GM21367 (cell line): ENCODE data around the gene EPC1.
"Not testable (repeated sequence)": the region's sequence is repeated elsewhere in the genome, so short reads cannot be mapped to it uniquely, and the experiment has no call there.

Experiments used
- ATAC-seq: cut with Tn5 transposase; IDR thresholded peaks from one replicate; pipeline ENCODE4 v1.9.1; 2021; ENCODE audit not compliant: unreplicated experiment

The EPC1 gene

GRCh38 chr10:32346551-32347362 is at the start of gene EPC1:
EPC1 (minus strand) TSS chr10:32347158; CDS start chr10:32346915, 243 bp downstream.
- ATAC-seq: peak; percentile 49

- no peak for ATAC-seq
Measured at GRCh38 chr10:32393911-32394310, 47.0 kb upstream of the EPC1 start.

- not testable (repeated sequence) for ATAC-seq
Measured at GRCh38 chr10:32392284-32392683, 45.3 kb upstream of the EPC1 start.

GRCh38 chr10:32390193-32390592 is 43.2 kb upstream of the EPC1 start:
- no peak for ATAC-seq

- ATAC-seq: no peak
Measured at GRCh38 chr10:32388258-32389027, 41.5 kb upstream of the EPC1 start.

GRCh38 chr10:32386623-32387260 is 39.8 kb upstream of the EPC1 start:
- ATAC-seq: no peak

GRCh38 chr10:32384171-32384570 is 37.2 kb upstream of the EPC1 start:
- ATAC-seq: no peak

- ATAC-seq: no peak
Measured at GRCh38 chr10:32381165-32381564, 34.2 kb upstream of the EPC1 start.

GRCh38 chr10:32379950-32380551 is 33.1 kb upstream of the EPC1 start:
- ATAC-seq: no peak

- ATAC-seq: no peak
Measured at GRCh38 chr10:32379318-32379949, 32.5 kb upstream of the EPC1 start.

- ATAC-seq: peak; percentile 88
Measured at GRCh38 chr10:32378363-32379317, 31.7 kb upstream of the EPC1 start.

- peak; percentile 26 for ATAC-seq
Measured at GRCh38 chr10:32377458-32378259, 30.7 kb upstream of the EPC1 start.

- no peak for ATAC-seq
Measured at GRCh38 chr10:32376771-32377170, 29.8 kb upstream of the EPC1 start.

- no peak for ATAC-seq
Measured at GRCh38 chr10:32376097-32376496, 29.1 kb upstream of the EPC1 start.

- ATAC-seq: no peak
Measured at GRCh38 chr10:32375631-32376030, 28.7 kb upstream of the EPC1 start.

- ATAC-seq: no peak
Measured at GRCh38 chr10:32374605-32375004, 27.6 kb upstream of the EPC1 start.

- ATAC-seq: no peak
Measured at GRCh38 chr10:32373496-32373895, 26.5 kb upstream of the EPC1 start.

- no peak for ATAC-seq
Measured at GRCh38 chr10:32373031-32373430, 26.1 kb upstream of the EPC1 start.
